GM23248 (cell line): ENCODE measurements around the gene PFKFB4. TPM values are rescaled to one million over a fixed set of nuclear protein-coding genes. Genes with fewer than 3 reads are reported as not detected.

Source experiments
- DNase-seq: peaks from one replicate; pipeline ENCODE4 v3.0.0-alpha.2; 2015
- H2AFZ ChIP-seq: fragments of 200-600 bp; sonication (generic); 2 replicates; pipeline ENCODE4 v1.6.1; 2016; ENCODE audit warnings: antibody characterized with exemption
- H3F3A ChIP-seq: fragments of 200-600 bp; sonication (generic); 2 replicates; pipeline ENCODE4 v1.6.1; 2016; ENCODE audit warnings: mild to moderate bottlenecking, antibody characterized with exemption, mixed run types; ENCODE audit not compliant: insufficient read depth
- H3K27ac ChIP-seq: fragments of 200-600 bp; sonication (generic); 2 replicates; pipeline ENCODE4 v1.5.1; 2016; ENCODE audit warnings: mild to moderate bottlenecking
- H3K27me3 ChIP-seq: fragments of 200-600 bp; sonication (generic); replicated peaks from 2 replicates; pipeline ENCODE4 v1.6.1; 2016; ENCODE audit warnings: mild to moderate bottlenecking; ENCODE audit not compliant: insufficient read depth
- H3K36me3 ChIP-seq: fragments of 200-600 bp; sonication (generic); 2 replicates; pipeline ENCODE4 v1.6.1; 2016; ENCODE audit warnings: low read depth, mild to moderate bottlenecking
- H3K4me1 ChIP-seq: fragments of 200-600 bp; sonication (generic); 2 replicates; pipeline ENCODE4 v1.6.1; 2016; ENCODE audit warnings: mild to moderate bottlenecking; ENCODE audit not compliant: insufficient read depth
- H3K4me2 ChIP-seq: fragments of 200-600 bp; sonication (generic); one replicate; pipeline ENCODE4 v1.6.1; 2016; ENCODE audit warnings: mild to moderate bottlenecking; ENCODE audit not compliant: unreplicated experiment
- H3K4me3 ChIP-seq: fragments of 200-600 bp; sonication (generic); 2 replicates; pipeline ENCODE4 v1.5.1; 2016; ENCODE audit warnings: mild to moderate bottlenecking
- H3K79me2 ChIP-seq: fragments of 200-600 bp; sonication (generic); 2 replicates; pipeline ENCODE4 v1.6.1; 2016; ENCODE audit warnings: mild to moderate bottlenecking; ENCODE audit not compliant: insufficient read depth
- H3K9ac ChIP-seq: fragments of 200-600 bp; sonication (generic); 2 replicates; pipeline ENCODE4 v1.6.1; 2016; ENCODE audit warnings: mild to moderate bottlenecking
- H3K9me2 ChIP-seq: fragments of 200-600 bp; sonication (generic); 2 replicates; pipeline ENCODE4 v1.6.1; 2016; ENCODE audit warnings: mixed run types, mild to moderate bottlenecking, moderate library complexity; ENCODE audit not compliant: insufficient read depth
- H3K9me3 ChIP-seq: fragments of 200-600 bp; sonication (generic); one replicate; pipeline ENCODE4 v1.6.1; 2017; ENCODE audit warnings: low read depth
- H4K20me1 ChIP-seq: fragments of 200-600 bp; sonication (generic); 2 replicates; pipeline ENCODE4 v1.6.0; 2016; ENCODE audit not compliant: insufficient read depth
- EZH2 ChIP-seq: fragments of 200-600 bp; sonication (generic); IDR thresholded peaks from 2 replicates; pipeline ENCODE4 v1.6.1; 2018; ENCODE audit warnings: antibody characterized with exemption, mild to moderate bottlenecking; ENCODE audit not compliant: insufficient read depth, poor library complexity, severe bottlenecking
- EZH2phosphoT487 ChIP-seq: fragments of 200-600 bp; sonication (generic); IDR thresholded peaks from 2 replicates; pipeline ENCODE4 v1.6.1; 2018; ENCODE audit warnings: antibody characterized with exemption, moderate library complexity, mild to moderate bottlenecking, low read depth; ENCODE audit not compliant: insufficient read depth
- WGBS, 2 experiments: methylation state at CpG; one replicate each; pipeline ENCODE4 v1.1.6; 2015 to 2017; ENCODE audit warnings: low lambda C conversion rate in 2 of 2, low coverage in 1 of 2; ENCODE audit errors: missing lambda C conversion rate in 2 of 2; 5-methylcytosine and 5-hydroxymethylcytosine counted together
- in situ Hi-C: fragments of 300-500 bp; cut with MboI; formaldehyde crosslinking; loops from 2 replicates; pipeline ENCODE4 v1.15.0; 2020
- polyA plus RNA-seq: library from polyadenylated mRNA; unstranded; fragments of >200 nt; fragmentation: Nextera tagmentation; extraction: Ambion mirVana; gene quantifications from 2 replicates; pipeline ENCODE4 v1.2.1, GENCODE V29; 2016
- total RNA-seq: library from RNA; depleted of rRNA; stranded (reverse); fragments of >200 nt; shearing (Covaris generic); gene quantifications from 2 replicates; pipeline ENCODE4 v1.2.3, GENCODE V29; 2014

Gene PFKFB4
- total and polyA plus RNA-seq, 2 experiments from 2014 or later = 10.1 to 15.3 TPM

DNA sequence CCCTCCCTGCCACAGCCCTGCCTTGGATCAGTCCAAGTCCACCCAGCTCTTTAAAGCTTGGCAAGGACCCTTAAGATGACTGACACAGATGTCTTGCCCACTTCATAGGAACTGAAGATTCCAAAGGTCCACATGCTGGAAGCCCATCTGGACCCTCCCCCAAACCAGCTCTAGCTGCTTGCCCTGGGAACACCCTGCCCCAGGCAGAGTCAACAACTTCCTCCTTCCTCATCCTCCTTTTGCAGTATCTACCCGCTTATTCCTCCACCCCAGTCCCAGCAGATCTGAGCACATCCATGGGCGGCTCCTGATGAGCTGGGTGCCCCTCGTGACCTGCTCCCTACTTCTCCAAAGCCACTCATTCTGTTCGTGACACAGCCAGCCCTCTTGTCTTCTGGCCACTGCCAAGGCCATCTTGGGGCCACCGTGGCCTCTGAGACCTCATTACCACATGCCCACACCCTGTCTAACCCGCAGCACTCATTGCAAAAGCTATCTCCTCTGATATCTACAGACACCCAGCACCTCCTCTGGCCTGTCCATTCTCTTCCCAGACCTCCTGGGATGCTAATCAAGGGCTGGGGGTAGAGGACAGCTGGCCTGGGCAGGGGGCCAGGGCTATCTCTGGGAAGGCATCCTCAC lies 2.0 kb upstream of the PFKFB4 start:
- no peaks in the 10 kb centered on the region for H3K9me2 ChIP-seq
- no peak for DNase-seq
- no peak overlapping the region for H3K27ac ChIP-seq
- H3K27me3 ChIP-seq = no peaks in the 10 kb centered on the region
- no peak for TF ChIP-seq EZH2
- TF ChIP-seq EZH2phosphoT487 = no peak
- H3K9ac ChIP-seq = no peak overlapping the region
- peaks cover 10% of the 10 kb centered on the region for H3K79me2 ChIP-seq
- peaks cover 11% of the 10 kb centered on the region for H3F3A ChIP-seq
- H3K36me3 ChIP-seq = no peaks in the 10 kb centered on the region
- H3K4me2 ChIP-seq = no peak overlapping the region
- no peak overlapping the region for H3K4me3 ChIP-seq
- no peaks in the 10 kb centered on the region for H3K9me3 ChIP-seq
- H4K20me1 ChIP-seq = no peaks in the 10 kb centered on the region
- peaks cover 29% of the 10 kb centered on the region for H3K4me1 ChIP-seq
- 72 to 79% methylated on average over 5 to 6 of the region's 6 CpGs for WGBS, 2 experiments
- no peak overlapping the region for H2AFZ ChIP-seq
- in situ Hi-C loops = no loop called here

DNA sequence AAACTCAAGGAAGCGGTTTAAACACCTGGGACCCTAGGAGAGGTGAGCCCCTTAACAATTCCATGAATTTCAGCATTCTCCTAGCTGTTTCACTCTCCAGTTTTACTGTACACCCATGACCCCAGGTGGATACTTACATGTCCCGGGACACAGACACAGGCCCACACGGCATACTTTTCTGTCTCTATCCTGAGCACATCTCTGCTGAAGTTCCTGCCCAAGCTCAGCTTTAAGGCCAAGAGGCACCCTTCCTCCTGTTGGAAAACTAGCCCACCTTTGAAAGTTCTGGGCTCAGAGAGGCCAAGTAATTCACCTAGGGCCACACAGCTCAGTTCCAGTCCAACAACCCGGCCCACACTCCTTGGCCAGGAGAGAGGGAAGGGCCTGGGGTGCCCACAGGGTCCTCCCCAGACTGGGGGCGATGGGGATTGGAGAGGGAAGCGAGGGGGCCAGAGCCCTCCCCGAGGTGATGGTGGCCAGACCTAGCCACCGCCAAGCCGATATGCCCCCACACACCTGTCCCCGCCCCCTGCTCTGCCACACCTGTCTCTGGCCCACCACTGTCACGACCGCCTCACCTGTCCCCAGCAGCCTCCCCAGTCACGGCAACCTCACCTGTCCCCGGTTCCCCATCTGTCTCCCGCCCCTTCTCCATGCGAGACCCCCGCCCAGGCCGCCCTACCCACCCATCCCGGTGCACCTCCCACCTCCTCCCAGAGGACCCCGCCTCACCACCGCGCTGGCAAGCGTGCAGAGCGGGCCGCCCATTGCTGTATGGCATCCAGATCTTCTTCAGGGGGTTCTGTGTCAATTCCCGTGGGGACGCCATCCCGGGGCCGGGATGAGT lies 431 bp downstream of the PFKFB4 start:
- Histone ChIP-seq H3K4me3 (peak overlapping the region; percentile 71), H3K9me3 (no peaks in the 10 kb centered on the region), H3K27me3 (no peaks in the 10 kb centered on the region), H3K4me2 (peak overlapping the region; percentile 78), H4K20me1 (no peaks in the 10 kb centered on the region), H2AFZ (peak overlapping the region; percentile 64), H3K79me2 (peaks cover 10% of the 10 kb centered on the region), H3K4me1 (peaks cover 19% of the 10 kb centered on the region), H3K36me3 (no peaks in the 10 kb centered on the region), H3K27ac (no peak overlapping the region), H3K9me2 (no peaks in the 10 kb centered on the region), H3F3A (0 out of 2 replicates have a peak, but pooled peaks cover 4% of the 10 kb centered on the region), H3K9ac (peak overlapping the region; percentile 72)
- WGBS, 2 experiments = 18 to 34% methylated on average over 13 to 29 of the region's 29 CpGs
- no peak for DNase-seq
- TF ChIP-seq EZH2phosphoT487 = no peak
- in situ Hi-C loops = no loop called here

DNA sequence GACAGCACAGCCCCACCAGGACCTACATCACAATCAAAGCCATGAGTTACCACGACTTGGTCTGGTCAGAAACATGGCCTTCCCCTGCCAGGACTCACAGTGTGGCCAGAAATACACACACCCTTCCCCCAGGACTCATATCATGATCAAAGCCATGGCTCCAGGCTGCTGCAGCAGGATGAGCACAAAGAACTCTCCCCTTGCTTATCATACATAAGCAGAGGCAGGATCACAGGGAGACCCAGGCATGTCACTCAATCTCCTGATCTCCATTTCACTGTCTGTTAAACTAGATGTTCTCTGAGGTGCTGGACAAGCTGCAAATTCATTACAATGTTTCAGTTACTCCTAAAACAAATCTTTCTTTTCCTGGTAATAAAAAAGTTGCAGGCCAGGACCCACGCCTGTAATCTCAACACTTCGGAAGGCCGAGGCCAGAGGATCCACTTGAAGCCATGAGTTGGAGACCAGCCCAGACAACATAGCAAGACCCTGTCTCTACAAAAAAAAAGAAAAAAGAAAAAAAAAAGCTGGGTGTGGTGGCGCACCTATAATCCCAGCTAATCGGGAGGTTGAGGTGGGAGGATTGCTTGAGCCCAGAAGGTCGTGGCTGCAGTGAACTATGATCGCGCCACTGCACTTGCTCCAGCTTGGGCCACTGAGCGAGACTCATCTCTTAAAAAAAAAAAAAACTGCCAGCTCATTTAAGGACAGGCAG lies 1.2 kb downstream of the PFKFB4 start:
- Histone ChIP-seq H3K79me2 (peaks cover 10% of the 10 kb centered on the region), H3K4me2 (peak overlapping the region; percentile 78), H4K20me1 (no peaks in the 10 kb centered on the region), H3K4me1 (peaks cover 11% of the 10 kb centered on the region), H3K27ac (no peak overlapping the region), H3F3A (0 out of 2 replicates have a peak, but pooled peaks cover 4% of the 10 kb centered on the region), H2AFZ (no peak overlapping the region), H3K4me3 (peak overlapping the region; percentile 71), H3K9ac (peak overlapping the region; percentile 72; the same call in 1 of the 2 replicates), H3K9me3 (no peaks in the 10 kb centered on the region), H3K36me3 (no peaks in the 10 kb centered on the region), H3K9me2 (no peaks in the 10 kb centered on the region), H3K27me3 (no peaks in the 10 kb centered on the region)
- DNase-seq = no peak
- in situ Hi-C loops = no loop called here
- TF ChIP-seq EZH2phosphoT487 = no peak
- TF ChIP-seq EZH2 = no peak
- WGBS, 2 experiments = 88 to 91% methylated on average over 10 of the region's 10 CpGs
